IPS-20b (cell line): ENCODE results near the gene TSC2.

Source experiments
- H3K27ac ChIP-seq: one replicate; pipeline ENCODE4 v1.5.1; 2013; ENCODE audit warnings: low read length
- H3K27me3 ChIP-seq: 2 replicates; pipeline ENCODE4 v1.6.1; 2013; ENCODE audit warnings: mild to moderate bottlenecking, low read length, inconsistent platforms; ENCODE audit not compliant: insufficient read depth
- H3K36me3 ChIP-seq: 2 replicates; pipeline ENCODE4 v1.6.1; 2013; ENCODE audit warnings: low read depth, mild to moderate bottlenecking, inconsistent platforms, low read length, moderate library complexity; ENCODE audit not compliant: insufficient read depth
- H3K4me1 ChIP-seq: 2 replicates; pipeline ENCODE4 v1.6.1; 2013; ENCODE audit warnings: mild to moderate bottlenecking, control low read depth, inconsistent platforms, low read length, moderate library complexity; ENCODE audit not compliant: insufficient read depth
- H3K4me3 ChIP-seq: 2 replicates; pipeline ENCODE4 v1.5.1; 2013; ENCODE audit warnings: mild to moderate bottlenecking, low read length, inconsistent platforms
- H3K9ac ChIP-seq: 2 replicates; pipeline ENCODE4 v1.6.1; 2013; ENCODE audit warnings: low read depth, mild to moderate bottlenecking, inconsistent platforms, low read length, moderate library complexity
- H3K9me3 ChIP-seq: 2 replicates; pipeline ENCODE4 v1.6.1; 2013; ENCODE audit warnings: mild to moderate bottlenecking, low read depth, low read length, inconsistent platforms; ENCODE audit not compliant: insufficient read depth

Gene TSC2

DNA sequence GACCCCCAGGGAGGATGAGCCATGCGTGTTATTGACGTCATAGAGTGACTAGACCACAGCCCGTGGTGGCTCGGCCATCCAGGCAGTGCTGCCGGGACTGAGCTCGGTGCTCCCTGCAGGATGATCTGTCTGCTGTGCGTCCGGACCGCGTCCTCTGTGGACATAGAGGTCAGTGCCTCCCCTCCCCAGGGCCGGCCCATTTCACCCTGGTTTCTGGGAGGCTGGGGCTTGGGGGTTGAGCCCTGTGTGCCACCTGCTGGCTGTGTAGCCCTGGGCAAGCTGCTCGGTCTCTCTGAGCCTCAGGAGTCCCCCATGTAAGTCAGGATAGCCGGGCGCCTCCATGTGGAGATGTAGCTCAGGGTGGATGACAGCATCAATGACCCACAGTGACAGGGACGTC, 8.3 kb downstream of the TSC2 start:
- no peaks in the 10 kb centered on the region for H3K27me3 ChIP-seq
- H3K4me1 ChIP-seq: no peaks in the 10 kb centered on the region
- no peak overlapping the region for H3K27ac ChIP-seq
- no peak overlapping the region for H3K4me3 ChIP-seq
- peaks cover 30% of the 10 kb centered on the region; the same call in 1 of the 2 replicates for H3K36me3 ChIP-seq
- no peaks in the 10 kb centered on the region for H3K9me3 ChIP-seq
- no peak overlapping the region for H3K9ac ChIP-seq

DNA sequence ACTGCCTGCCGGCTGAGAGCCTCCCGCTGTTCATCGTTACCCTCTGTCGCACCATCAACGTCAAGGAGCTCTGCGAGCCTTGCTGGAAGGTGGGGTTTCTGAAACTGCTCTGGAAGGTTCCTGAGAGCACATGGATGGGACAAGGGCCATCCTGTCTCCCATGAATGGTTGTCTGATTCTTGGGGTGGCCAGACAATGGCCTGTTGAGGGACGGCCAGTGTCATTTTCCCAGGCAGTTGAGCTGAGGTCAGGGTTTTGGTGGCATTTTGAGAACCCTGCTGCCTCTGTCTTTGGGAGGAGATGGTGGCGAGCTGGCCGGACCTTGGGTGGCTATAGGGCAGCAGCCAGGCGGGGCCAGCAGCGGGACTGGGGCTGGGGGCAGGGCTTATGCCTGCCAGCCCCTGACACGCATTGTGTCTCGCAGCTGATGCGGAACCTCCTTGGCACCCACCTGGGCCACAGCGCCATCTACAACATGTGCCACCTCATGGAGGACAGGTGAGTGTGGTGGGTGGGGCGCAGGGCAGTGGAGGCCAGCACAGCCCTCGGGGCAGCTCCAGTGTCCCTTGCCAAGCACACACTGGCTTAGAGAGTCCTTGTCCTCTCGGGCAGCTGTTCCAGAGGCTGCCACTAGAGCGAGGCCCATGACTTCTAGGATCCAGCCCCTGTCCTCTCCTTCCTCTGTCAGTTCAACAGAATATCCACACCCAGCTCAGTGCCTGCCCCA, 9.1 kb downstream of the TSC2 start:
- H3K27ac ChIP-seq: no peak overlapping the region
- no peaks in the 10 kb centered on the region for H3K4me1 ChIP-seq
- H3K36me3 ChIP-seq: peaks cover 24% of the 10 kb centered on the region; the same call in 1 of the 2 replicates
- no peak overlapping the region for H3K4me3 ChIP-seq
- no peak overlapping the region for H3K9ac ChIP-seq
- H3K9me3 ChIP-seq: no peaks in the 10 kb centered on the region
- no peaks in the 10 kb centered on the region for H3K27me3 ChIP-seq

DNA sequence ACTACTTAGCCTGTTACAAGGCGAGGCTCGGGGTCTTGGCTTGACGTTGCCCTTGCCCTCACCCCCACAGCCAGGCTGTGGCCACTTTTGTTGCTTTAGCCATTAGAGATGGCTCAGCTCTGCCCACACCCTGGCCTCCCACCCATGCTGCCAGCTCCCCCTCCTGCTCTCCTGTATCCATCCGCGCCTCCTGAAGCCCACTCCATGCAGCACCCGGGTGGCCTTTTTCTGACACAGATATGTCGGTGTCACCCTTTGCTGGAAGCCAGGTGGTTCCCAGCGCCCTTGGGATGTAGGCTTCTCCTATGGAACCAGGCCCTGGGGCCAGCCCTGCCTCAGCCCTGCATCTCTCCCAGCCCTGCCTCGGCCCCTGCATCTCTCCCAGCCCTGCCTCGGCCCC, 9.7 kb downstream of the TSC2 start:
- Histone ChIP-seq H3K4me3 (no peak overlapping the region), H3K9ac (no peak overlapping the region), H3K36me3 (peaks cover 18% of the 10 kb centered on the region; the same call in 1 of the 2 replicates), H3K9me3 (no peaks in the 10 kb centered on the region), H3K4me1 (no peaks in the 10 kb centered on the region), H3K27ac (no peak overlapping the region), H3K27me3 (no peaks in the 10 kb centered on the region)

DNA sequence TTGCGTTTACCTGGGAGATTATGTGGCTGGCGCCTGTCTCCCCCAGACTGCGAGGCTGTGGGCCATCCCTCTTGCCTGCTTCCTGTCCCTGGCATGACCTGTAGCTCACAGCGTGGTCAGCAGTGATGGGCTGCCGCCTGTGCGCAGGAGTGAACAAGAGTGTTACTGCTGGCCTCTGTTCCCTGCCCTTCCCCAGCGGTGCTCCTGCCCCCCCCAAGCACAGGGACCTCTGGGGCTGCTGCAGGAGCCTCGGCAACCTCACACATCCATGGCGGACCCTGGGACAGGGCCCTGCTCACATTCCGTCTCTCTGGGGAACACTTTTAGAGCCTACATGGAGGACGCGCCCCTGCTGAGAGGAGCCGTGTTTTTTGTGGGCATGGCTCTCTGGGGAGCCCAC, 10.6 kb downstream of the TSC2 start:
- Histone ChIP-seq H3K36me3 (peaks cover 12% of the 10 kb centered on the region; the same call in 1 of the 2 replicates), H3K4me1 (no peaks in the 10 kb centered on the region), H3K27ac (no peak overlapping the region), H3K4me3 (no peak overlapping the region), H3K27me3 (no peaks in the 10 kb centered on the region), H3K9me3 (no peaks in the 10 kb centered on the region), H3K9ac (no peak overlapping the region)

DNA sequence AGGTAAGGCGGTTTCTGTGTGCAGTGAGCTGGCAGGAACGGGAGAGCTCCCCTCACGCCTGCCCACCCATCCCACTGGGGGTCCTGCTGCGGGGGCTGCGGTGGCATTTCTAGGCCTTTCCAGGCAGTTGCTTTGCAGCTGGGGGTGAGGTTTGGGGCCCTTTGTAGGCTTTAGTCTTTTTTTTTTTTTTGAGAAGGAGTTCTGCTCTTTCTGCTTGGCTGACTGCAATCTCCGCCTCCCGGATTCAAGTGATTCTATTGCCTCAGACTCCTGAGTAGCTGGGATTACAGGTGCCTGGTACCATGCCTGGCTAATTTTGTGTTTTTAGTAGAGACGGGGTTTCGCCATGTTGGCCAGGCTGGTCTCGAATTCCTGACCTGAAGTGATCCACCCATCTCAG, 11.1 kb downstream of the TSC2 start:
- H3K27ac ChIP-seq: no peak overlapping the region
- H3K4me1 ChIP-seq: no peaks in the 10 kb centered on the region
- H3K9ac ChIP-seq: no peak overlapping the region
- H3K36me3 ChIP-seq: peaks cover 9% of the 10 kb centered on the region; the same call in 1 of the 2 replicates
- no peak overlapping the region for H3K4me3 ChIP-seq
- H3K9me3 ChIP-seq: no peaks in the 10 kb centered on the region
- no peaks in the 10 kb centered on the region for H3K27me3 ChIP-seq

DNA sequence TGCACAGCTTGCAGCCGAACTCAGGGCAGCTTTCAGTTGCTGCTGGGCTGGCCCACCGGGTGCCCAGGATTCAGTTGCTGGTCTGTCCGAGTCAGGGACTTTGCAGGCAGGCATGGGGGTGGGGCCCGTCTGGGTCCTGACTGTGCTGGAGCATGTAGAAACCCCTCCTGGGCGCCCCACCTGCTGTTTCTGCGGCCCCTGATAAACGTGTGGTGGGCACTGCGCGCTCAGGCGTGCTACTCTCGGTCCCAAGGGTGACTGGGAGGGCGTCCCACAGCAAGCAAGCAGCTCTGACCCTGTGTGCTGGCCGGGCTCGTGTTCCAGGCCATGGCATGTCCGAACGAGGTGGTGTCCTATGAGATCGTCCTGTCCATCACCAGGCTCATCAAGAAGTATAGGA, 12.6 kb downstream of the TSC2 start:
- Histone ChIP-seq H3K9me3 (no peaks in the 10 kb centered on the region), H3K4me1 (no peaks in the 10 kb centered on the region), H3K27me3 (no peaks in the 10 kb centered on the region), H3K36me3 (peaks cover 9% of the 10 kb centered on the region; the same call in 1 of the 2 replicates), H3K27ac (no peak overlapping the region), H3K4me3 (no peak overlapping the region), H3K9ac (no peak overlapping the region)

DNA sequence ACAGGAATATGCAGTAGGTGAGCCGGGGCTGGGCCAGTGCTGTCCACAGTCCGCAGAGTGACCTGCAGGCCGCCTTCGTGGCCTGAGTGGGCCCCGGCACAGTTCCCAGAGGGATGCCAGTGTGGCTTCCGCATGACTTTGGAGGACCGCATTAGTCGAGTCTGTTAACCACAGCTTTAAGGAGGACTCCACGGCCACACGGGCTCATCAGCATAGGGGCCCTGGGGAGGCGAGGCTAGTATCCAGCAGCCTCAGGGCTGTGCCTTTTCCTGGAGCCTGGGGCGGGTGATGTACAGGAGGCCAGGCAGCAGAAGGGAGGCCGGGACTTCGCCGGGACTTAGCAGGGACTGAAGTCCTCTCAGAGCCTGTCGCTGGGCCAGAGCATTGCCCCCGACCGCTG, 13.2 kb downstream of the TSC2 start:
- H3K4me1 ChIP-seq: no peaks in the 10 kb centered on the region
- H3K9ac ChIP-seq: no peak overlapping the region
- no peak overlapping the region for H3K4me3 ChIP-seq
- H3K36me3 ChIP-seq: peaks cover 16% of the 10 kb centered on the region
- H3K27ac ChIP-seq: no peak overlapping the region
- H3K9me3 ChIP-seq: no peaks in the 10 kb centered on the region
- no peaks in the 10 kb centered on the region for H3K27me3 ChIP-seq

DNA sequence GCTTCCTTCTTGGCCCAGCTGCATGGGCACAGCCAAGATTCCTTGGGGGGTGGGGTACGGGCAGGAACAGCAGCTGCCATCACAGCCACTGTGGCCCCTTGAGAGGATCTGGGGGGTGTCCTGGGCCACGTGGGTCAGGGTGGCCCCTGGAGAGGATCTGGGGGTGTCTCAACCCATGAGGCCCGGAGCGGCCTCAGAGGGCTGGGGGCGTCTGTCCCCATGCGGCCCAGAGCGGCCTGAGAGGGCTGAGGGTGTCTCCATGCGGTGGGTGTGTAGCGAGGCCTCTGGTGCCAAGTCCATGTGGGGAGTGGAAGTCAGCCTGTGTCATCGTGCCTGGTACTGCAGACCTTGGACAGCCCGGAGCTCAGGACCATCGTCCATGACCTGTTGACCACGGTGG, 13.7 kb downstream of the TSC2 start:
- H3K4me1 ChIP-seq: no peaks in the 10 kb centered on the region
- no peak overlapping the region for H3K4me3 ChIP-seq
- H3K27me3 ChIP-seq: no peaks in the 10 kb centered on the region
- H3K27ac ChIP-seq: no peak overlapping the region
- H3K36me3 ChIP-seq: peaks cover 20% of the 10 kb centered on the region
- H3K9me3 ChIP-seq: no peaks in the 10 kb centered on the region
- H3K9ac ChIP-seq: no peak overlapping the region

DNA sequence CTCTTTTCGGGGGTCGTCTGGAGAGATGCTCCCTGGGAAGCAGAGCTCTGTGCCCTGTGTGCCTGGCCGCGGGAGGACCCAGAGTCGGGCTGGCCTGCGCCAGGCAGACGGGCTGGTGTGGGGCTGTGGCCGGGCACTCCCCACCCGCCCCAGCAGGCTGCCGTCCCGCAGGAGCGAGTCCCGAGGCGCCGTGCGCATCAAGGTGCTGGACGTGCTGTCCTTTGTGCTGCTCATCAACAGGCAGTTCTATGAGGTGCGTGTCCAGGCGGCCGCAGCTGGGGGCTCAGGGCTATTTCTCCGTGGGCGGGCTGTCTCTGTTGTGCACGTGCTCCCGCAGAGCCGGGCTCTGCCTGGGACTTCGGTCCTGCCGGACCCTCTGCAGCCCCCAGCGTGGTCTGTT, 15.0 kb downstream of the TSC2 start:
- H3K9me3 ChIP-seq: no peaks in the 10 kb centered on the region
- H3K4me1 ChIP-seq: no peaks in the 10 kb centered on the region
- H3K36me3 ChIP-seq: peaks cover 14% of the 10 kb centered on the region
- no peak overlapping the region for H3K27ac ChIP-seq
- no peak overlapping the region for H3K4me3 ChIP-seq
- H3K27me3 ChIP-seq: no peaks in the 10 kb centered on the region
- H3K9ac ChIP-seq: no peak overlapping the region

DNA sequence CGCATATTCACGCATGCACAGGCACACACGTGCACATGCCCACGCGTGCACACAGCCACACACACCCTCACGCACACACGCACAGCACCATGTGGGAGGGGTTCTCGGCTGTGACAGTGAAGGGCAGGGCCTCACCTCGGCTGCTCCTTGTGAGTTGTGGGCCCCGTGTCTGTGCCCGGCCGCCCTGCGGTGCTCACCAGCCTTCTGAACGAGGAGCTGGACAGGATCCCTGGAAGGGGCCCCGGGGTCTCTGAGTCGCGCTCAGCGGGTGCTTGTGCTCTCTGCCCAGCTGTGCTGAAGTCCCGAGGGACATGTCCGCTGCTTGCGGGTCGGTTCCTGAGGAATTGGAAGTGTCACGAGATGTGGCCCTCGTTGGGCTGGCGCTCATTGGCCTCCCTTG, 16.1 kb downstream of the TSC2 start:
- no peak overlapping the region for H3K9ac ChIP-seq
- no peaks in the 10 kb centered on the region for H3K9me3 ChIP-seq
- peaks cover 18% of the 10 kb centered on the region for H3K36me3 ChIP-seq
- no peaks in the 10 kb centered on the region for H3K4me1 ChIP-seq
- no peak overlapping the region for H3K27ac ChIP-seq
- H3K27me3 ChIP-seq: no peaks in the 10 kb centered on the region
- H3K4me3 ChIP-seq: no peak overlapping the region

DNA sequence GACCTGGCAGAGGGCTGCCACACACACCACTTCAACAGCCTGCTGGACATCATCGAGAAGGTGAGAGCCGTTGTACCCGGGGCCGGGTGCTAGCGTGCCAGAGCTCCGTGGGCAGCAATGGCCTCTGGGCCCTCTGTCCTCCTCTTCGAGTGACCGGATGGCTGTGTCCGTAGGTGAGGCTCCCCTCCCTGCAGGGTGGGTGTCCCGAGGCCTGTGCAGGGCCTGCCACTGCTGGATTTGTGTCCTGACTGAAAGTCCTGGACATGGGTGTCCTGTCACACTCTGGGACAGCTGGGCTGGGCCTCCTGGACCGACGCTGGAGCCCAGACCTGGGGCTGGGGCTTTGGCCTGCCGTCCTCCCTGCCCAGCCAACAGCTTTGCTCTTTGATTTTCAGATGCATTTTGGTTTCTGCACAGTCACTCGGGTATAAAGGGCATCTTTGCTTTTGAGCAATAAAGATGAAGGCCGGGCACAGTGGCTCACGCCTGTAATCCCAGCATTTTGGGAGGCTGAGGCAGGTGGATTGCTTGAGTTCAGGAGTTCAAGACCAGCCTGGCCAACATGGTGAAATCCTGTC, 16.7 kb downstream of the TSC2 start:
- H3K9ac ChIP-seq: no peak overlapping the region

DNA sequence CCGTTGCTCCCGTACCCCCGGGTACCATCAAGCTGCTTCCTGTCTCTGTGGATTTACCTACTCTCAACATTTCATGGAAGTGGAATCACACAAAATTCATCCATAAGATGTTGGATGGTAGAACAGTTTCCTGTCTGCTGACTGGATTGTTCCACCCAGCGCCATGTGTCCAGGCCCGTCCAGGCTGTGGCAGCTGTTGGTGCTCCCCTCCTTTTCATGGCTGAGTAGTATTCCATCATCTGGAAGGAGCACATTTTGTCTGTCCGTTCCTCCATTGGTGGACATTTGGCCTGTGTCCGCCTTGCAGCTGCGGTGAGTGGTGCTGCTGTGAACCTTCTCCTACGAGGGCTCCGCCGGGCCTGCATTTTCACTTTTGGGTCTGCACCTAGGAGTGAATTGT, 18.4 kb downstream of the TSC2 start:
- no peak overlapping the region for H3K4me3 ChIP-seq
- H3K27me3 ChIP-seq: no peaks in the 10 kb centered on the region
- no peak overlapping the region for H3K9ac ChIP-seq
- peaks cover 25% of the 10 kb centered on the region for H3K36me3 ChIP-seq
- H3K27ac ChIP-seq: no peak overlapping the region
- H3K4me1 ChIP-seq: no peaks in the 10 kb centered on the region
- no peaks in the 10 kb centered on the region for H3K9me3 ChIP-seq

More for the DNA sequence above, 16.7 kb downstream of the TSC2 start:
- no peaks in the 10 kb centered on the region for H3K27me3 ChIP-seq
- H3K27ac ChIP-seq: no peak overlapping the region
- peaks cover 21% of the 10 kb centered on the region for H3K36me3 ChIP-seq
- no peak overlapping the region for H3K4me3 ChIP-seq
- H3K9me3 ChIP-seq: no peaks in the 10 kb centered on the region
- H3K4me1 ChIP-seq: no peaks in the 10 kb centered on the region
